GM12891 (cell line): ENCODE results near the gene RBM19.

Experiments used
- PAX5 ChIP-seq: IDR thresholded peaks from 2 replicates; pipeline ENCODE4 v1.6.1; 2011; ENCODE audit warnings: low read length, moderate library complexity, mild to moderate bottlenecking; ENCODE audit not compliant: insufficient read depth, severe bottlenecking
- POLR2A ChIP-seq: IDR thresholded peaks from 2 replicates; pipeline ENCODE4 v1.6.1; 2011; ENCODE audit warnings: low read depth, low read length, control low read depth
- POLR2AphosphoS5 ChIP-seq: IDR thresholded peaks from 2 replicates; pipeline ENCODE4 v1.6.1; 2011; ENCODE audit warnings: low read depth, low read length, control low read depth
- POU2F2 ChIP-seq: IDR thresholded peaks from 2 replicates; pipeline ENCODE4 v1.6.1; 2011; ENCODE audit warnings: low read depth, mild to moderate bottlenecking, control low read depth, low read length, moderate library complexity
- SPI1 ChIP-seq: IDR thresholded peaks from 2 replicates; pipeline ENCODE4 v1.6.1; 2011; ENCODE audit warnings: low read depth, low read length, control low read depth
- TAF1 ChIP-seq: IDR thresholded peaks from 2 replicates; pipeline ENCODE4 v1.6.1; 2011; ENCODE audit warnings: low read depth, low read length, control low read depth

DNA sequence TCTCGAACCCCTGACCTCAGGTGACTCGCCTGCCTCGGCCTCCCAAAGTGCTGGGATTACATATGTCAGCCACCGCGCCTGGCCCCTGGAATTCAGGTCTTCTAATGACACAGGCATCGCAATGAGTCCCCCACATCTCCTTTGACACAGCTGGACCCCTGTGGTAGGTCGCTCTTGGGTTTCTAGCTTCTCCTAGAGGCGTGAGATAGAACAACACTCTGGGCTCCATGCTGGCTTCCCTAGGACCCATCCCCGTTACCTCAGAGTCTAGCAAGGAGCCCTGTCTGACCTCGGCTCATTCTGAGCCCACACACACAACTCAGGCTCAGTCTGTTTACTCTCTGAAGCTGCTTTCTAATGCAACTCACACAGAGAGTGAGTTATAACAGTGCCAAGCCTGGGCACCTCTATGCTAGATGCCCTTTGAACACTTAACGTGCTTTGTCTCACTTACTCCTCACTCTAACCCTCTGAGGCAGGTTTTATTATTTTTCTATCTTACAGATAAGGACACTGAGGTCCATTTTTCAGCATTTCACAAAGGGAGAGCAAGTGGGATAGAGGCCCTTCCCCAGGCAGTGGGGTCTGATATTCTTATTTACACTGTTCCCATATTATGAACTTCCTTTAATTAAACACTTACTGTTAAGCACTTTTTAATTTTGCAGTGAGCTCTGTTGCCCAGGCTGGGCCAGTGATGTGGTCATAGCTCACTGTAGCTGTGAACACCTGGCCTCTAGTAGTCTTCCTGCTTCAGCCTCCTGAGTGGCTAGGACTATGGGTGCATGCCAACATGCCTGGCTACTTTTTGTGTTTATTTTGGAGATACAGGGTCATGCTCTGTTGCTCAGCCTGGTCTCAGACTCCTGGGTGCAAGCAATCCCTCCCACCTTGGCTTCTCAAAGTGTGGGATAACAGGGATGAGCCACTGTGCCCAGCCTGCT lies 40.6 kb upstream of the RBM19 start:
- no peak for TF ChIP-seq POLR2A
- TF ChIP-seq POLR2AphosphoS5: no peak
- no peak for TF ChIP-seq TAF1
- TF ChIP-seq POU2F2: no peak
- no peak for TF ChIP-seq PAX5
- TF ChIP-seq SPI1: no peak
